H9 (cell line): Measurements from ENCODE around the gene IGFL1. TPM values are rescaled to one million over a fixed set of nuclear protein-coding genes. Genes with fewer than 3 reads are reported as not detected.

Experiments
- DNase-seq: peaks from one replicate; pipeline ENCODE4 v3.0.0-alpha.2; 2017
- H2AFZ ChIP-seq: one replicate; pipeline ENCODE4 v1.6.1; 2013; ENCODE audit warnings: mild to moderate bottlenecking, low read length, control low read depth, moderate library complexity
- H2AK5ac ChIP-seq: 2 replicates; pipeline ENCODE4 v1.6.1; 2013; ENCODE audit warnings: low read length, control low read depth, mixed read lengths; ENCODE audit not compliant: insufficient read length
- H2BK120ac ChIP-seq: one replicate; pipeline ENCODE4 v1.6.1; 2013; ENCODE audit warnings: low read depth, mild to moderate bottlenecking, low read length, control low read depth, inconsistent platforms; ENCODE audit not compliant: poor library complexity, severe bottlenecking
- H2BK12ac ChIP-seq: 2 replicates; pipeline ENCODE4 v1.6.1; 2013; ENCODE audit warnings: low read length, control low read depth, mixed read lengths, low read depth; ENCODE audit not compliant: insufficient read length
- H2BK15ac ChIP-seq: 2 replicates; pipeline ENCODE4 v1.6.1; 2013; ENCODE audit warnings: low read depth, low read length, control low read depth
- H2BK20ac ChIP-seq: one replicate; pipeline ENCODE4 v1.6.1; 2013; ENCODE audit warnings: low read depth, mild to moderate bottlenecking, low read length, control low read depth, inconsistent platforms; ENCODE audit not compliant: poor library complexity, severe bottlenecking
- H2BK5ac ChIP-seq: 2 replicates; pipeline ENCODE4 v1.6.1; 2013; ENCODE audit warnings: low read length, control low read depth, mixed read lengths; ENCODE audit not compliant: insufficient read length
- H3K14ac ChIP-seq: 2 replicates; pipeline ENCODE4 v1.6.1; 2013; ENCODE audit warnings: low read length, control low read depth; ENCODE audit not compliant: insufficient read depth
- H3K18ac ChIP-seq: 2 replicates; pipeline ENCODE4 v1.6.1; 2013; ENCODE audit warnings: low read depth, mild to moderate bottlenecking, mixed read lengths, low read length, control low read depth; ENCODE audit not compliant: insufficient read length
- H3K23ac ChIP-seq: 2 replicates; pipeline ENCODE4 v1.6.1; 2013; ENCODE audit warnings: low read length, control low read depth, mixed read lengths, low read depth; ENCODE audit not compliant: insufficient read length
- H3K23me2 ChIP-seq: 2 replicates; pipeline ENCODE4 v1.6.1; 2013; ENCODE audit warnings: low read depth, mild to moderate bottlenecking, mixed read lengths, low read length, control low read depth; ENCODE audit not compliant: insufficient read length, poor library complexity, severe bottlenecking
- H3K27ac ChIP-seq: 2 replicates; pipeline ENCODE4 v1.5.1; 2013; ENCODE audit warnings: low read length, control low read depth, mixed read lengths, low read depth; ENCODE audit not compliant: insufficient read length
- H3K27me3 ChIP-seq: 2 replicates; pipeline ENCODE4 v1.6.1; 2013; ENCODE audit warnings: low read length, control low read depth, inconsistent platforms; ENCODE audit not compliant: insufficient read depth
- H3K4ac ChIP-seq: 2 replicates; pipeline ENCODE4 v1.6.1; 2013; ENCODE audit warnings: low read depth, mild to moderate bottlenecking, control low read depth, inconsistent platforms, low read length, moderate library complexity
- H3K4me1 ChIP-seq: 2 replicates; pipeline ENCODE4 v1.6.1; 2013; ENCODE audit warnings: low read length, control low read depth, inconsistent platforms; ENCODE audit not compliant: insufficient read depth
- H3K4me2 ChIP-seq: 2 replicates; pipeline ENCODE4 v1.6.1; 2013; ENCODE audit warnings: low read length, control low read depth, mixed read lengths; ENCODE audit not compliant: insufficient read length, insufficient read depth
- H3K56ac ChIP-seq: 2 replicates; pipeline ENCODE4 v1.6.1; 2013; ENCODE audit warnings: low read depth, mild to moderate bottlenecking, mixed read lengths, low read length, control low read depth; ENCODE audit not compliant: insufficient read length
- H3K79me1 ChIP-seq: 2 replicates; pipeline ENCODE4 v1.6.1; 2013; ENCODE audit warnings: low read depth, mild to moderate bottlenecking, moderate library complexity, low read length, control low read depth, inconsistent platforms; ENCODE audit not compliant: insufficient read depth, poor library complexity, severe bottlenecking
- H3K79me2 ChIP-seq: 2 replicates; pipeline ENCODE4 v1.6.1; 2013; ENCODE audit warnings: low read length, control low read depth, inconsistent platforms; ENCODE audit not compliant: insufficient read depth
- H3K9ac ChIP-seq: 2 replicates; pipeline ENCODE4 v1.6.1; 2013; ENCODE audit warnings: low read length, control low read depth, mixed read lengths; ENCODE audit not compliant: insufficient read length; ENCODE audit errors: extremely low read depth
- H3K9me3 ChIP-seq: one replicate; pipeline ENCODE4 v1.6.1; 2013; ENCODE audit warnings: low read depth, low read length, inconsistent platforms; ENCODE audit not compliant: control insufficient read depth
- H3T11ph ChIP-seq: one replicate; pipeline ENCODE4 v1.6.1; 2013; ENCODE audit warnings: mild to moderate bottlenecking, low read length, control low read depth, inconsistent platforms
- H4K20me1 ChIP-seq: one replicate; pipeline ENCODE4 v1.6.1; 2013; ENCODE audit not compliant: control insufficient read depth, insufficient read length, insufficient read depth
- H4K5ac ChIP-seq: 2 replicates; pipeline ENCODE4 v1.6.1; 2013; ENCODE audit warnings: low read depth, mild to moderate bottlenecking, mixed read lengths, low read length, control low read depth; ENCODE audit not compliant: insufficient read length
- H4K8ac ChIP-seq: replicated peaks from 2 replicates; pipeline ENCODE4 v1.6.1; 2013; ENCODE audit warnings: low read length, control low read depth, mixed read lengths, low read depth; ENCODE audit not compliant: insufficient read length
- H4K91ac ChIP-seq: 2 replicates; pipeline ENCODE4 v1.6.1; 2013; ENCODE audit warnings: low read depth, mild to moderate bottlenecking, moderate library complexity, mixed read lengths, low read length, control low read depth; ENCODE audit not compliant: insufficient read length
- H3K27ac Mint-ChIP-seq, 3 experiments: 2 replicates in 2 of 3; 3 replicates in 1 of 3; pipeline ENCODE4 v1.8.0; 2020 to 2021; ENCODE audit warnings: mixed read lengths in 3 of 3, mild to moderate bottlenecking in 1 of 3, moderate library complexity in 1 of 3
- H3K27me3 Mint-ChIP-seq: 2 replicates; pipeline ENCODE4 v1.8.0; 2021; ENCODE audit warnings: low read depth, mild to moderate bottlenecking, moderate library complexity, mixed read lengths
- H3K36me3 Mint-ChIP-seq, 3 experiments: 2 replicates in 2 of 3; 3 replicates in 1 of 3; pipeline ENCODE4 v1.8.0; 2020 to 2021; ENCODE audit warnings: low read depth in 3 of 3, mixed read lengths in 3 of 3; ENCODE audit not compliant: insufficient read depth in 1 of 3
- H3K4me1 Mint-ChIP-seq, 2 experiments: 2 replicates each; pipeline ENCODE4 v1.8.0; 2020; ENCODE audit warnings: mixed read lengths in 2 of 2
- H3K4me3 Mint-ChIP-seq, 2 experiments: 2 replicates in 1 of 2; 3 replicates in 1 of 2; pipeline ENCODE4 v1.8.0; 2020 to 2021; ENCODE audit warnings: mild to moderate bottlenecking in 2 of 2, mixed read lengths in 2 of 2, moderate library complexity in 1 of 2
- H3K9me3 Mint-ChIP-seq, 2 experiments: 2 replicates in 1 of 2; 3 replicates in 1 of 2; pipeline ENCODE4 v1.8.0; 2020; ENCODE audit warnings: mild to moderate bottlenecking in 2 of 2, mixed read lengths in 2 of 2, moderate library complexity in 1 of 2
- CTCF ChIP-seq: fragments of 200-600 bp; sonication (generic); conservative IDR thresholded peaks from 3 replicates; pipeline ENCODE4 v1.8.0; 2021; ENCODE audit warnings: antibody characterized with exemption, mild to moderate bottlenecking
- WGBS: extraction: QIAGEN DNeasy Blood & Tissue Kit; methylation state at CpG from one replicate; pipeline ENCODE4 v1.1.7; 2013; ENCODE audit warnings: missing lambda C conversion rate, low lambda C conversion rate, mixed read lengths; ENCODE audit not compliant: insufficient read length; ENCODE audit errors: extremely low coverage; 5-methylcytosine and 5-hydroxymethylcytosine counted together
- total RNA-seq: library from RNA; stranded (reverse); gene quantifications from 2 replicates; pipeline ENCODE4 v1.2.1, GENCODE V29; 2021

Gene IGFL1
- total RNA-seq, 1 experiment from 2014 or later: not detected

DNA sequence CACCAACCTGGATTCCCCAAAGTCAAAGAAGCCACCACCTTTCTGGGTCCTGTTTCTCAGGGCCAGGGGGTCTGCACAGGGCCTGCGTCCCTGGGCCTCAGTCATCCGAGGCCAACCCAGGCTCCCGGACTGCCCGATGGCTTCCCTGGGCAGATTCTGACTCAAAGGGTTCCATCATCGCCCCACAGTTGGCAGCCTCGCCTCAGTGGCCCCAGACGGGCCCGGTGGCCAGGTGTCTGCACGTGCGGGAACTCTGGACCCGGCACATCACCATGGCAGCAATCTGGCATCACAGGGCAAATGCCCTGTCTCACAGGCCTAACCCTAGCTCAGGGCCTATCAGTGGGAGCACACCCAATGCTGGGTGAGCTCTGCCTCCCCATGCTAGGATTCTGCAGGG, 2.9 kb downstream of the IGFL1 start:
- Mint-ChIP-seq H3K9me3 (no peaks in the 10 kb centered on the region; a peak in 1 of 5 replicates), H3K27me3 (peaks cover 27% of the 10 kb centered on the region), H3K36me3 (no peaks in the 10 kb centered on the region), H3K4me1 (no peaks in the 10 kb centered on the region), H3K27ac (no peak overlapping the region), H3K4me3 (no peak overlapping the region)
- Histone ChIP-seq H4K20me1 (no peaks in the 10 kb centered on the region), H3K79me1 (no peaks in the 10 kb centered on the region), H3K79me2 (no peaks in the 10 kb centered on the region), H3T11ph (no peak overlapping the region), H2AK5ac (no peak overlapping the region), H3K27ac (no peak overlapping the region), H4K5ac (no peak overlapping the region), H2BK12ac (no peak overlapping the region), H2BK120ac (no peak overlapping the region), H3K18ac (no peak overlapping the region), H4K8ac (no peak overlapping the region), H3K9ac (no peak overlapping the region), H3K14ac (no peak overlapping the region), H2BK20ac (no peak overlapping the region), H3K56ac (no peak overlapping the region), H3K23ac (no peak overlapping the region), H3K4me1 (no peaks in the 10 kb centered on the region), H3K23me2 (no peaks in the 10 kb centered on the region), H4K91ac (no peak overlapping the region), H3K4ac (no peak overlapping the region), H2AFZ (no peak overlapping the region), H3K4me2 (no peak overlapping the region), H3K27me3 (no peaks in the 10 kb centered on the region), H2BK15ac (no peak overlapping the region), H2BK5ac (no peak overlapping the region), H3K9me3 (no peaks in the 10 kb centered on the region)
- no peak for TF ChIP-seq CTCF
- DNase-seq: no peak
- WGBS: no CpG with 5 or more reads among the region's 11 CpGs
